Ureter (tissue), 1 donor: ENCODE data around the gene TGFBRAP1. TPM values are rescaled to one million over a fixed set of nuclear protein-coding genes. Genes with fewer than 3 reads are reported as not detected.

ENCODE experiments used
- DNase-seq: peaks from one replicate; pipeline ENCODE4 v3.0.0-alpha.2; 2020; ENCODE audit warnings: low spot score
- total RNA-seq: library from RNA; stranded (reverse); gene quantifications from one replicate; pipeline ENCODE4 v1.2.4, GENCODE V29; 2023
- donor health status: DM: yes; HTN: yes; CAD: no.

TGFBRAP1 gene, protein sequence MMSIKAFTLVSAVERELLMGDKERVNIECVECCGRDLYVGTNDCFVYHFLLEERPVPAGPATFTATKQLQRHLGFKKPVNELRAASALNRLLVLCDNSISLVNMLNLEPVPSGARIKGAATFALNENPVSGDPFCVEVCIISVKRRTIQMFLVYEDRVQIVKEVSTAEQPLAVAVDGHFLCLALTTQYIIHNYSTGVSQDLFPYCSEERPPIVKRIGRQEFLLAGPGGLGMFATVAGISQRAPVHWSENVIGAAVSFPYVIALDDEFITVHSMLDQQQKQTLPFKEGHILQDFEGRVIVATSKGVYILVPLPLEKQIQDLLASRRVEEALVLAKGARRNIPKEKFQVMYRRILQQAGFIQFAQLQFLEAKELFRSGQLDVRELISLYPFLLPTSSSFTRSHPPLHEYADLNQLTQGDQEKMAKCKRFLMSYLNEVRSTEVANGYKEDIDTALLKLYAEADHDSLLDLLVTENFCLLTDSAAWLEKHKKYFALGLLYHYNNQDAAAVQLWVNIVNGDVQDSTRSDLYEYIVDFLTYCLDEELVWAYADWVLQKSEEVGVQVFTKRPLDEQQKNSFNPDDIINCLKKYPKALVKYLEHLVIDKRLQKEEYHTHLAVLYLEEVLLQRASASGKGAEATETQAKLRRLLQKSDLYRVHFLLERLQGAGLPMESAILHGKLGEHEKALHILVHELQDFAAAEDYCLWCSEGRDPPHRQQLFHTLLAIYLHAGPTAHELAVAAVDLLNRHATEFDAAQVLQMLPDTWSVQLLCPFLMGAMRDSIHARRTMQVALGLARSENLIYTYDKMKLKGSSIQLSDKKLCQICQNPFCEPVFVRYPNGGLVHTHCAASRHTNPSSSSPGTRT
- total RNA-seq, result 22.9 TPM

- peak; percentile 51 for DNase-seq
Measured at GRCh38 chr2:105329561-105330495, at the start of gene TGFBRAP1. Gene TGFBRAP1, minus strand, starts transcription at chr2:105329735. Its CDS starts 21,434 bp downstream, at chr2:105308301.

DNA sequence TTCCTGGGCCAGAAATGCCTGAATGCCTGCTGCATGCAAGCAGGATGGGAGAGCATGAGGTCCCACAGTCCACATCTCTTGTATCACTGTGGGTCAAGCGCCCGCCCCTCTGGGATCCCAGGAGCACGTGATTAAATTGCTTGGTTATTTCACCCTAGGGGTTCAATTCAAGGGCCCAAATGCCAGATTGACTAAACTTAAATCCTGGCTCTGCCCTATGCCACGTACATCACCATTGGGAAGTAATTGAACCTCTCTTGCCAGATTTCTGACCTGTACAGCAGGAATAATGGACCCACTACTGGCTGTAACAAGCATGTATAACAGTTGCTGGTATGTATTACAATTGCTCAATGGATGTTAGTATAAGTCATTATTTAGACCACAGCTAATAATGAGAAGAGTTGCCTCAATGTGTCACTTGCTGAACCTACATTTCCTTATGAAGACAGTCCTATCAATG, 49.4 kb upstream of the TGFBRAP1 start:
- no peak for DNase-seq

GRCh38 chr2:105378276-105378840, 48.8 kb upstream of the TGFBRAP1 start:
- peak; percentile 22 for DNase-seq

DNA sequence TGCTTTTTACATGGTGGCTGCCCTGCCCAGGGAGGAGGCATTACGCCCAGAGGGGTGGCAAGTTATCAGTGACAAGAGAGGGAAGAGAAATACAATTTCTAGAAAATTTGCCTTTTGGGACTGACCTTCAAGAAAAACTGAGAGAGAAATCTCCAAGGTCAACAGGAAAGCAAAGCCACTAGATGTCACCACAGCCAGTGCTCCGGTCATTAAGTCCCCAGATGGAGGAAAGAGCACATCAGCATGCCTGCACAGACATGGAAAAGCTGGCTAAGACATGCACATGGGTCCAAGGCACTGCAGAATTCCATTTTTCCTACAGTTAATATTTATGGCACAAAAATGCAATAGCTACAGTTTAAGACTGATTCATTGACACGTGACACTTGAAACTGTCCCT, 48.3 kb upstream of the TGFBRAP1 start:
- DNase-seq, result peak; percentile 3

- DNase-seq, result no peak
Measured at GRCh38 chr2:105376789-105377240, 47.3 kb upstream of the TGFBRAP1 start.

- DNase-seq, result peak; percentile 45
Measured at GRCh38 chr2:105376010-105376409, 46.5 kb upstream of the TGFBRAP1 start.

- DNase-seq, result no peak
Measured at GRCh38 chr2:105375001-105375561, 45.5 kb upstream of the TGFBRAP1 start.

DNA sequence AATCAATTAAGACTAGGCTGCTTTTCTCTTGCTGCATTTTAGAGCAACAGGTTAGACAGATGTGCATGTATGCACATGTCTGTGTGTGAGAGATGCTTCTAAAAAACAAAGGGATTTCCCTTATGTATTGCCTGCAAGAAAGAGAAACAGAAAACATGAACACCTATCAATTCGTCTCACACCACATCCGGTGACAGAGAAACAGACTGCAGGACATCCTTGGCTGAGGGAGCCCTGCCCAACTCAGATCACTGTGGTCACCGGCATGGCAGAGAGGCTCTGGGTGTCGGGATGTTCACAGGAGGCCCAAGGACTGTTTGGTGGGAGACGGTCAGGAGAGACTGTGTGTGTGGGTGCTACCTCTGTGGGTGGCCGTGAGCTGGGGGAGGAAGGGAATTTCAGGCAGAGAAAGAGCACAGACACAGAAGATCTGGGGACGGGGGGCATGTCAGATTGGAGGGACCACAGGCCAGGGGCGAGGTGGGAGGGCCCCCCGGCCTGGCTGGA, 44.4 kb upstream of the TGFBRAP1 start:
- peak; percentile 42 for DNase-seq

DNA sequence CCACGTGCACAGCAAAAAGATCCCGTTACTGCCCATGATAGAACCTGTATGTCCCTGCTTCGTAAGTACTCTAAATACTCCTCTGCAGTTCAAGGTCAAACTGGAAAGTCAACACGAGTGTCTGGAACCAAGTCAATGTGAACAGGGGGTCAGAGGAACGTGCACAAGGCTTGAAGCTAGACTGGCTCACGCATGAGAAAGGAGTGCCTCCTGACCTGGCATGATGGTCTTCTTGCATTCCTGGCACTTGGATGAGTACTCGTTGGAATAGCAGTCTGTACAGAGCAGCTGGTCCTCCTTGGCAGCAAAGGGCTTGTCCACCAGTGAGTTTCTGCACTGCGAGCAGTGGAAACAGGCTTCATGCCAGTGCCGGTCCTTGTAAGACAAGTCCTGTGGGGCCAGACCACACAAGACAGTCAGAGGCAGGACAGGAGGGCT, 43.8 kb upstream of the TGFBRAP1 start:
- peak; percentile 81 for DNase-seq

DNA sequence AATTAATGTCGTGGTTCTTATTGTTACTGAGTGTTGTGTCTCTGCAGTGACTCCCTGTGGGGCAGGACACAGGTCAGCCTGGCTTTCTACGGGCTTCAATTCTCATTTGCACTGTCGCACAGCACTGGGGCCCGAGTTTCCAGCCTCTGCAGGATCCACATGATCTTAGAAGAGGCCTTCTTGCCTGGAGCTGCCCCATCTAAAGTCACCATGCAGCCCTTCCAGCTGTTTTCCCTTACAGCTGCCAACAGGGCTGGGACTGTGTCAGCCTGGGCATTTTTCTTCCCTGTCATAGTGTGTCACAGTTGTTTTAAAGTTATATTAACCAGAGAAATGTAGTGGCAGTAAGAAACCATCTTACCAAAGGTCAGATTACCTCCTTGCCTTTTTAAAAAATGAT, 42.3 kb upstream of the TGFBRAP1 start:
- DNase-seq, result peak; percentile 13

GRCh38 chr2:105371156-105371555, 41.6 kb upstream of the TGFBRAP1 start:
- DNase-seq, result no peak

DNA sequence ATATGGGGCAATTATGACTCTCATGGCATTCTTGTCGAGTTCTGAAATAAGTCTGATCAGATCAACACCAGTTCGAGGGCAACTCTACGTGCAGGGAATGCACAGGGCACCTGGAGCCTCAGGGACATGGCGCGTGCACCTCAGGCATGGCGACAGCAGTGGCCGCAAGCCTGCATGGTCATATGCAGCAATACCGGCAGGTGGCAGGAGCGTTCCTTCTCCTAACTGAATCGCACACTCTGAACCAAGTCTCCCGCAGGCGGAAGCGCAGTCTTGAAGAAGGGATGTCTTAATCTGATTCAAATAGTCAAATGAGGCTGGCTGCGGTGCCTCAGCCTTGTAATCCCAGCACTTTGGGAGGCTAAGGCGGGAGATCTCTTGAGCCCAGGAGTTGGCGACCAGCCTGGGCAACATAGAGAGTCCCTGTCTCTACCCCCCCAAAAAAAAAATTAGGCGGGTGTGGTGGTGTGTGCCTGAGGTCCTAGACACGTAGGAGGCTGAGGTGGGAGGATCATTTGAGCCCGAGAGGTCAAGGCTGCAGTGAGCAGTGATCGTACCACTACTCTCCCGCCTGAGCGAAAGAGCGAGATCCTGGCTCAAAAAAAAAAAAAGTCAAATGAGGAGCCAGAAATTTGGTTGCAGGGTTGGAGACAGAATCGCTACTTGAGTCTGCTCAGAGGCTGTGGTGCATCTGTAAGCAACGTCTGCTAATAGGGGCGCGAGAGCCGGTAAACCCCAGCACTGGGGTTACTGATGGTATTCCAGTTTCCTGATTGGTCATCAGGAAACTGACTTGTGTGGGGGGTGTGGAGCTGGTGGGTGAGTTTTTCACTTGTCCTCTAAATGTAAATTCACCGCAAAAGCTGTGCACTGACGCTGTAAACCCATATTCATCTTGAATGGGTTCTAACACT, 40.5 kb upstream of the TGFBRAP1 start:
- DNase-seq, result peak; percentile 90

DNA sequence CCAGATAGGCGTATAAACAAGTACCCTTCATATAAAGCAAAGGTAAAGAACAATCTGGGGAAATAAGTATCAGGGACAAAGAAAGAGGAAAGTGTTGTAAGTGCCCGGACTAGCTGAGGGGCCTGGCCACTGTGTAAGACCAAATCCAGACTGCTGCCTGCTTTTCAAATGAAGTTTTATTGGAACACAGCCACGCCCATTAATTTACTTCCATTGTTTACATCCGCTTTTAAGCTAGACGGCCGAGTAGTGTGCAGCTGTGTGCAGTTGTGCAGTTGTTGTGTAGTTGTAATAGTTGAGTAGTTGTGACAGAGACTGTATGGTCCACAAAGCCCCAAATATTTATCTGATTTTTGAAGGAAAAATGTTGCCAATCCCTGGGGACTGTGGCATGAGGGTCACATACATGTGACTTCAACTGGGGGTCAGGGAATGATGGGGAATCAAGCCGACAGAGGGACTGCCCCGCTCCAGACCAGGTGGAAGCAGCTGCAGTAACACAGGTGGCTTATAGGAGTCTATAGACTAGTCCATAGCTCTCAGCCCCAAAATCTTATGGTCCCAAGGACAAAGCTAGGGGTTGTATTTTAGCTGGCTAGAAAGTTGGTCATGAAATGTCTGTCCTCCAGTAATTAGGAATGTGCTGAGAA, 39.3 kb upstream of the TGFBRAP1 start:
- peak; percentile 25 for DNase-seq

- no peak for DNase-seq
Measured at GRCh38 chr2:105365206-105365605, 35.7 kb upstream of the TGFBRAP1 start.

GRCh38 chr2:105364436-105365139, 35.1 kb upstream of the TGFBRAP1 start:
- DNase-seq, result no peak

GRCh38 chr2:105362862-105363591, 33.5 kb upstream of the TGFBRAP1 start:
- DNase-seq, result no peak

DNA sequence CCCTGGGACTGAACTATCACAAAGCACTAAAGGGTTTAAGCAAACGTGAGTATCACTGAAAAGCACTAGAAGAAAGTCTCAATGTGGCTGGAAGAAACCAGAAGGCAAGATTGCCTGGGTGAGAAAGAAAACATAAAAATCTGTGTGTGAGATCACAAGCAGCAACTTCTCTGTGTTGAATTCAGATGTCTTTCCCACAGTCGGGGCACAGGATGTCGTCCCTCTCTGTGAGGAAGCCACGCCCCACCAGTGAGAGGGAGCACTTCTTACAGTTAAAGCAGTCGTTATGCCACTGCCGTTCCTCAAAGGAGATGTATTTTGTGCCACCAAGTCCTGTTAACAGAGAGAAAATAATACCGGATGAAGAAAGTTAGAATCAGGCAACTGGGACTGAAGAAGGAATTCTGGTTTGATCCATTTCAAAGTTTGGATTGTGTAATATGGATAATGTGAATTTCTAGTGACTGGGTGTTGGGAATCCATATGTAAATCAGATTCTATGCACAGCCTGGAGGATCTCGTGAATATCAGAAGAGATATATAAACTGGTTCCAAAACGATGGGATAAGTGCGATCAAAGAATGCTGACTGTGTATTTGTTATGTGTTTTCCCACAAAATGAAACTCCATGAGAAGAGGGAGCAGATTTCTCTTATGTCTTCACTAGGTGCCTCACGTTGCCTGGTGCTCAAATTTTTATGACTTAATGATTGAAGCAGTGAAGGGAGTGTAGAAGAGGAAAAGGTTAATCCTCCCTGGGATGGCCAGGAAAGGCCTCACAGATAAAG, 31.8 kb upstream of the TGFBRAP1 start:
- no peak for DNase-seq
